8988T (cell line): ENCODE data around the gene PTPRU.

Source experiments
- DNase-seq: peaks from one replicate; pipeline ENCODE4 v3.0.0; 2011

The PTPRU gene

GRCh38 chr1:29247571-29248273 lies 11.4 kb downstream of the PTPRU start:
- no peak for DNase-seq

GRCh38 chr1:29248409-29248808 lies 12.1 kb downstream of the PTPRU start:
- no peak for DNase-seq

GRCh38 chr1:29249170-29249691 lies 12.9 kb downstream of the PTPRU start:
- DNase-seq, result no peak

- no peak for DNase-seq
Observed at GRCh38 chr1:29249951-29250581, 13.7 kb downstream of the PTPRU start.

- no peak for DNase-seq
Observed at GRCh38 chr1:29251164-29252124, 15.1 kb downstream of the PTPRU start.

- no peak for DNase-seq
Observed at GRCh38 chr1:29253180-29253579, 16.9 kb downstream of the PTPRU start.

GRCh38 chr1:29254346-29254745 lies 18.0 kb downstream of the PTPRU start:
- no peak for DNase-seq

GRCh38 chr1:29255134-29255666 lies 18.9 kb downstream of the PTPRU start:
- DNase-seq, result no peak

- DNase-seq, result no peak
Observed at GRCh38 chr1:29256394-29256793, 20.1 kb downstream of the PTPRU start.

GRCh38 chr1:29256979-29257804 lies 20.9 kb downstream of the PTPRU start:
- no peak for DNase-seq

GRCh38 chr1:29258189-29258975 lies 22.1 kb downstream of the PTPRU start:
- DNase-seq, result no peak

- no peak for DNase-seq
Observed at GRCh38 chr1:29258976-29259801, 22.9 kb downstream of the PTPRU start.

GRCh38 chr1:29259802-29260441 lies 23.6 kb downstream of the PTPRU start:
- DNase-seq, result no peak

GRCh38 chr1:29260531-29260930 lies 24.2 kb downstream of the PTPRU start:
- DNase-seq, result no peak

GRCh38 chr1:29264773-29265389 lies 28.6 kb downstream of the PTPRU start:
- DNase-seq, result no peak

- DNase-seq, result no peak
Observed at GRCh38 chr1:29266912-29267311, 30.6 kb downstream of the PTPRU start.

GRCh38 chr1:29267321-29268070 lies 31.2 kb downstream of the PTPRU start:
- no peak for DNase-seq

- no peak for DNase-seq
Observed at GRCh38 chr1:29269382-29269781, 33.1 kb downstream of the PTPRU start.
